Thyroid gland (tissue), 4 donors: Measurements from ENCODE around the gene KDM4E.

ENCODE experiments used
- CTCF ChIP-seq, 6 experiments: fragments of 200-600 bp in 3 of 6; fragments of 450-650 bp in 3 of 6; sonication (generic) in 3 of 6; IDR thresholded peaks; one replicate each; pipeline ENCODE4 v1.5.1; 2016 to 2019; ENCODE audit warnings: antibody characterized with exemption in 6 of 6, mild to moderate bottlenecking in 2 of 6, inconsistent platforms in 1 of 6, moderate library complexity in 1 of 6
- POLR2A ChIP-seq, 2 donors: fragments of 450-650 bp; IDR thresholded peaks; one replicate each; pipeline ENCODE4 v1.6.1; 2017; ENCODE audit warnings: antibody characterized with exemption in 2 of 2, mild to moderate bottlenecking in 2 of 2, moderate library complexity in 1 of 2

- TF ChIP-seq POLR2A (IDR thresholded peaks at IDR 0.05) (no peak), CTCF (IDR thresholded peaks at IDR 0.05) (no peak)
These were observed 17.2 kb downstream of the KDM4E start for GRCh38 chr11:95042239-95042638.
